OCI-LY7 (cell line): ENCODE results near the gene GET3.

Source experiments
- EZH2phosphoT487 ChIP-seq: fragments of 200-600 bp; sonication (generic); IDR thresholded peaks from 2 replicates; pipeline ENCODE4 v1.6.1; 2018; ENCODE audit warnings: low read depth, borderline replicate concordance, mild to moderate bottlenecking, mixed run types, antibody characterized with exemption, low read length, moderate library complexity, mixed read lengths
- TF ChIP-seq, protein P1 (sequence below): fragments of 200-600 bp; sonication (generic); conservative IDR thresholded peaks from 2 replicates; pipeline ENCODE4 v1.5.1; 2014; ENCODE audit warnings: mild to moderate bottlenecking, antibody characterized with exemption, low read length, moderate library complexity, mixed read lengths

DNA sequence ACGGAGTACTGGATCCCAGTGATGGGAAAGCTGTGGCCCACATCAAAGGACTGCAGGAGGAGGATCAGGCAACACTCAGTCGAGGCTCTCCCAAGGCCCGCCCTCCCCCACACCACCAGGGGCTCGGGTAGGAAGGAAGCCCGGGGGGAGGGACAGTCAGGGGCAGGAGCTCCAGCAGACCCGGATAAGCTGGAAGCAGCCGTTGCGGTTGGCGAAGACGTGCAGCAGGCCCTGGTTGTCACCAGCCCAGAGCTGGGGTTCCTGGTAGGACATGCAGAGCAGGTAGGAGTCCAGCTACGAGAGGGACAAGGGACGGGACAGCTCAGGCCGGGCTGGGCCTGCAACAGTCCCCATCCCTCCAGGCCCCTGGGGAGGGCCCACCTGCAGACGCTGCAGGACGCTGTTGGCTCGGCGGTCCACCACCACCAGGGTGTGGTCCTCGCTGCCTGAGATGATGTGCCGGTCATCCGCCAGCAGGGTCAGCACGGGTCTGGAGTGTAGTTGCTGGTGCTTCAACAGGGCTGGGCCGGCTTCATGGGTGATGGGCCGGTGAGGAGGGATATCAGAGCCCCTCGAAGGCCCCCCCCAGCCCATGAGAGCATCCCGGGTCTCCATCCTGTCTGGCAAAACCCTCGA lies 47.6 kb upstream of the GET3 start:
- TF ChIP-seq, protein P1, sequence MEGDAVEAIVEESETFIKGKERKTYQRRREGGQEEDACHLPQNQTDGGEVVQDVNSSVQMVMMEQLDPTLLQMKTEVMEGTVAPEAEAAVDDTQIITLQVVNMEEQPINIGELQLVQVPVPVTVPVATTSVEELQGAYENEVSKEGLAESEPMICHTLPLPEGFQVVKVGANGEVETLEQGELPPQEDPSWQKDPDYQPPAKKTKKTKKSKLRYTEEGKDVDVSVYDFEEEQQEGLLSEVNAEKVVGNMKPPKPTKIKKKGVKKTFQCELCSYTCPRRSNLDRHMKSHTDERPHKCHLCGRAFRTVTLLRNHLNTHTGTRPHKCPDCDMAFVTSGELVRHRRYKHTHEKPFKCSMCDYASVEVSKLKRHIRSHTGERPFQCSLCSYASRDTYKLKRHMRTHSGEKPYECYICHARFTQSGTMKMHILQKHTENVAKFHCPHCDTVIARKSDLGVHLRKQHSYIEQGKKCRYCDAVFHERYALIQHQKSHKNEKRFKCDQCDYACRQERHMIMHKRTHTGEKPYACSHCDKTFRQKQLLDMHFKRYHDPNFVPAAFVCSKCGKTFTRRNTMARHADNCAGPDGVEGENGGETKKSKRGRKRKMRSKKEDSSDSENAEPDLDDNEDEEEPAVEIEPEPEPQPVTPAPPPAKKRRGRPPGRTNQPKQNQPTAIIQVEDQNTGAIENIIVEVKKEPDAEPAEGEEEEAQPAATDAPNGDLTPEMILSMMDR = no peak
- no peak for TF ChIP-seq EZH2phosphoT487
